ENCODE data around the gene BAHD1.

DNA sequence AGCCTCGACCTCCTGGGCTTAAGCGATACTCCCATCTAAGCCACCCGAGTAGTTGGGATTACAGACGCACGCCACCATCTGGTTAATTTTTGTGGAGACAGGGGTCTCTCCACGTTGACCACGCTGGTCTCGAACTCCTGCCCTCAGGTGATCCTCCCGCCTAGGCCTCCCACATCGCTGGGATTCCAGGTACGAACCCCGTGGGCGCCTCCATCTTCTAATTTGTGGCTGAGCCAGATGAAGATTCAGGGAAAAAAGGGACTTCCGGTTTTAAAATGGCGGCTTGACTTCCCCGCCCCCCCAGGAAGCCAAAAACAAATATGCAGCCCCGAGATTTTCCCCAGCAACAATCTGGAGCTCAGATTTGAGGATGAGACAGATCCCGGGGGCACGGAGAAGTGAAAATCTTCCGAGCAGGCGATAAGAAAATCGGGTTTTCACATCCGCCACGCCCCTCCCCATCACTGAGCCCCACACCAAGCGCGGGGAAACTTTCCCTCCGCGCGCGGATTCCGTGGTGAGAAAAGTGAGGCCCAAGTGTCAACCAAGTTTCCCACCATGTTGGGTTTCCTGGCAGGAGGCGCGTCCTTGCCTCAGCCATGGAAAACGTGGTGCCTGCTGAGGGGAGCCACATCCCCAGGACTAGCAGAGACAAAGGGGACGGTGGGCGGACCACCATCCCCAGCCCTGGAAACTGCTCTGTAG is 45.5 kb downstream of the BAHD1 start:
- TF ChIP-seq POLR2A (IDR thresholded peaks at IDR 0.05; ENCODE audit: low read length) (no peak), GATA1 (IDR thresholded peaks at IDR 0.05; ENCODE audit: low read depth, low read length) (no peak)
